Measurements from ENCODE around the gene EPS8L3. TPM values are rescaled to one million over a fixed set of nuclear protein-coding genes. Genes with fewer than 3 reads are reported as not detected.
"Not testable (repeated sequence)": the region's sequence is repeated elsewhere in the genome, so short reads cannot be mapped to it uniquely, and the experiment has no call there.

Gene EPS8L3
- total RNA-seq, 4 donors from 2014 or later = 1.4 TPM; not detected in 3

- Histone ChIP-seq H3K4me3 (no peak overlapping the region), H3K36me3 (no peaks in the 10 kb centered on the region), H3K4me1 (no peaks in the 10 kb centered on the region), H3K9me3 (no peaks in the 10 kb centered on the region), H3K27me3 (no peaks in the 10 kb centered on the region), H3K27ac (no peak overlapping the region)
- TF ChIP-seq CTCF (IDR thresholded peaks at IDR 0.05 in 4 of 5, conservative IDR thresholded peaks at IDR 0.05 in 1 of 5) = no peak
- no peak for TF ChIP-seq POLR2A (IDR thresholded peaks at IDR 0.05)
- intact Hi-C loops (cut with DNase I; ENCODE audit: low total_unique reads) (no loop called here), in situ Hi-C loops (cut with MboI; ENCODE audit: low sequenced_read_pairs in 4 of 4) (no loop called here)
- DNase-seq (no peak), ATAC-seq (no peak)
Measured at GRCh38 chr1:109705411-109705810, 58.3 kb downstream of the EPS8L3 start.

GRCh38 chr1:109704173-109704572 lies 59.5 kb downstream of the EPS8L3 start:
- no peak overlapping the region for H3K4me3 ChIP-seq
- in situ Hi-C loops (cut with MboI; ENCODE audit: low sequenced_read_pairs in 4 of 4) = no loop called here
- intact Hi-C loops (cut with DNase I; ENCODE audit: low total_unique reads) = loop anchor here (5.0 kb wide), 1 partner anchor 62 kb away; no protein-coding TSS in a partner anchor
- H3K9me3 ChIP-seq = no peaks in the 10 kb centered on the region
- H3K27me3 ChIP-seq = no peaks in the 10 kb centered on the region
- no peak overlapping the region for H3K27ac ChIP-seq
- H3K4me1 ChIP-seq = no peaks in the 10 kb centered on the region
- no peak for TF ChIP-seq POLR2A (IDR thresholded peaks at IDR 0.05)
- peak in 1 of 5 experiments; percentile 37 for TF ChIP-seq CTCF (IDR thresholded peaks at IDR 0.05 in 4 of 5, conservative IDR thresholded peaks at IDR 0.05 in 1 of 5)
- ATAC-seq (no peak), DNase-seq (no peak)
- no peaks in the 10 kb centered on the region for H3K36me3 ChIP-seq

- H3K4me1 ChIP-seq; in situ Hi-C loops (cut with MboI; ENCODE audit: low sequenced_read_pairs in 4 of 4); DNase-seq; H3K27ac ChIP-seq; H3K36me3 ChIP-seq; H3K4me3 ChIP-seq; H3K27me3 ChIP-seq; H3K9me3 ChIP-seq; ATAC-seq: not testable (repeated sequence)
- intact Hi-C loops (cut with DNase I; ENCODE audit: low total_unique reads) = loop anchor here (5.0 kb wide), 1 partner anchor 61 kb away; no protein-coding TSS in a partner anchor
Measured at GRCh38 chr1:109702940-109703339, 60.8 kb downstream of the EPS8L3 start.

Other genes starting within 250 kb of the EPS8L3 start
- gene GPR61, start 224.1 kb downstream of the EPS8L3 start, total RNA-seq = not detected
- gene GNAI3, start 215.3 kb downstream of the EPS8L3 start, total RNA-seq = 1 to 10 TPM in 3 of 4 donors, under 1 TPM in 1; 0.90 to 2.5 (median 1.8) TPM
- gene GNAT2, start 144.3 kb downstream of the EPS8L3 start, total RNA-seq = not detected
- gene AMPD2, start 144.1 kb downstream of the EPS8L3 start, total RNA-seq = 10 to 100 TPM in 2 of 4 donors, 1 to 10 TPM in 2; 5.3 to 19.4 (median 10.4) TPM
- gene GSTM4, start 107.8 kb downstream of the EPS8L3 start, total RNA-seq = 10 to 100 TPM; 18.1 to 28.9 (median 25.0) TPM
- gene GSTM2, start 95.9 kb downstream of the EPS8L3 start, total RNA-seq = 10 to 100 TPM; 29.2 to 41.4 (median 39.0) TPM
- 10 to 100 TPM in 1 of 4 donors, not detected in 3; 30.3 TPM for gene GSTM1, start 76.1 kb downstream of the EPS8L3 start, total RNA-seq
- gene GSTM5, start 51.7 kb downstream of the EPS8L3 start, total RNA-seq = 1 to 10 TPM in 1 of 4 donors, under 1 TPM in 3; 0.15 to 1.9 (median 0.63) TPM
- gene GSTM3, start 22.9 kb downstream of the EPS8L3 start, total RNA-seq = 10 to 100 TPM; 54.2 to 85.6 (median 71.8) TPM
- gene CSF1, start 146.9 kb upstream of the EPS8L3 start, total RNA-seq = 10 to 100 TPM; 14.6 to 31.1 (median 19.6) TPM
- 100 to 1,000 TPM in 1 of 4 donors, 10 to 100 TPM in 3; 42.3 to 109 (median 69.6) TPM for gene AHCYL1, start 220.8 kb upstream of the EPS8L3 start, total RNA-seq